Germinal center (tissue), 1 donor: Measurements from ENCODE around the gene FMO3.

Experiments used
- DNase-seq: peaks from one replicate; pipeline ENCODE4 v3.0.0; 2012; ENCODE audit warnings: mixed read lengths, low spot score

FMO3 gene

DNA sequence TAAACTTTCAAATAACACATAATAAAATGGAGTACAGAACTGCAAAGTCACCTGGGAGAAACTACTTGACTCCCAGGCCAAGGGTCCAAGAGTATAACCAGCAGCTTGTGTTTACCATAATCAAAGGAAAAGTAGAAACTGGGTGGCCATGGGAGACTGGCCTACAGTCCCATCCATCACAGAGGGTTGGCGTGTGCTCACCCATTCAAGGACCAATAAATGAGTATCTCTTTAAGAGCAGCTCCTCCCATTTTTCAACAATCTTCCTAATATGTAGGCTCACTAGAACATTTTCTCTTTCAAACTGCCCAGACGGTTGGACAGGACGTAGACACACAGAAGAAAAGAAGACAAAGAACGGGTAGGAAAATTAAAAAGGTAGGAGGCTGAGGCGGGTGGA is at the start of gene FMO3:
TSS of gene FMO3 (plus strand) at position 302 of the 400 bp plus-strand sequence. CDS start 1,754 bp downstream, outside the sequence.
- DNase-seq, result no peak

DNA sequence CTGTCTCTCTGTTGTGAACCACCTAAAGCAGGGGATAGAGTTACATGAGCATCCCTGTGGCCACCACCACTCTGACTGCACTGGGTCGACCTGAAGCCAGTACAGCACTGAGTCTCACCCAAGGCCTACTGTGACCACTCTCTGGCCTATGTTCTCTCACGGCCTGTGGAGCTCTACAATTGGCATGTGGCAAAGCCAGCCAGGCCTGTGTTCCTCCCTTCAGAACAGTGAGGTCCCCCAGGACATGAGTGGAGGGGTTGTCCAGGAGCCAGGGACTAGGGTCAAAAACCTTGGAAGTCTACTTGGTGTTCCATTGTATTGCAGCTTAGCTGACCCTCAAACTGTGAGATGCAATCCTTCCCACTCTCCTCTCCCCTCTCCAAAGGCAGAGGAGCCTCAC is 42.7 kb upstream of the FMO3 start:
- no peak for DNase-seq

DNA sequence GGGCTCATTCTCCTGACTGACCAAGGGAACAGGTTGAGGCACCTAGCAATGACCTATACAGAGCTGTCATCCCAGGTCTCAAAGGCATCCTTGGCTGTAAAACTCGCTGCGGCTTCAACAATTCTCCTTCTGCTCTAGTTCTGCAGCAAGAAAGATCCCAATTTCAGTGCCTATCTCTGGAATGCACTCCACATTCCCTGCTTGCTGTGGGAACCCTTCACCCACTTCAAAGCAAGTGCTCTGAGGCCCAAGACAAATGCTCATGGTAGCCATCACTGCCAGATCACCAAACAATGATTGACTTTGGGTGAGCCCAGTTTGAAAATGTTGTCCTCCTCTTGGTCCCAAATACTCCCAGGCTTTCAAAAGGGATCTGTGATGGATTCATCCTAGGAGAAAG is 37.7 kb upstream of the FMO3 start:
- DNase-seq, result no peak

DNA sequence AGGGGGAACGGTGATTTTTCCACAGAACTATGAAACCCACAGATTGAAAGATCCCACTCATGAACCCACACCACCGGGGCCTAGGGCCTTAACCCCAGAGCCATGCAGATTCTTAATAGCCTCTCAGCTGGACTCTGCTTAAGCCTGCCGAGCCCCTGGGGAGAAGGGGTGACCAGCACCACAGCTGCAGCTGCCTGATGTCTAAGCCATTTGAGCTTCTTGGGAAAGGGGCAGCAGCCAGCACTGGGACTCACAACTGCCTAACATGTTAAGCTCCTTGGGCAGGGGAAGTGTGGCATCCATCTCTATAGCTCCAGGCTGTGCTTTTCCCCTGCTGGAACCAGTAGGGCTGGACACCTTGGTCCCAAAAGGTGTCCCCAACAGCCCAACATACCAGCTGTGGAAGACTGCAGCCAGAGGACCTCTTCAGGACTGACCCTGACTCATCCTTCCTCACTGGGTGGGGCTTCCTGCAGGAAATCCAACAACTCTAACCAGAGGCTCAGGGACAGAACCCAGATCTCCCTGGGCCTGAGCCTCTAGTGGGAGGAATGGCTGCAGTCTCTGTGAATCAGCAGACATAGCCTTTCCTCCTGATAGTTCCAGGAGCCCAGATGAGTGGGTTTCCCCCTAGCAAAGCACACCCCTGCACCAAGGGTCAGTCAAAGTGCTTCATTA is 34.6 kb upstream of the FMO3 start:
- no peak for DNase-seq

DNA sequence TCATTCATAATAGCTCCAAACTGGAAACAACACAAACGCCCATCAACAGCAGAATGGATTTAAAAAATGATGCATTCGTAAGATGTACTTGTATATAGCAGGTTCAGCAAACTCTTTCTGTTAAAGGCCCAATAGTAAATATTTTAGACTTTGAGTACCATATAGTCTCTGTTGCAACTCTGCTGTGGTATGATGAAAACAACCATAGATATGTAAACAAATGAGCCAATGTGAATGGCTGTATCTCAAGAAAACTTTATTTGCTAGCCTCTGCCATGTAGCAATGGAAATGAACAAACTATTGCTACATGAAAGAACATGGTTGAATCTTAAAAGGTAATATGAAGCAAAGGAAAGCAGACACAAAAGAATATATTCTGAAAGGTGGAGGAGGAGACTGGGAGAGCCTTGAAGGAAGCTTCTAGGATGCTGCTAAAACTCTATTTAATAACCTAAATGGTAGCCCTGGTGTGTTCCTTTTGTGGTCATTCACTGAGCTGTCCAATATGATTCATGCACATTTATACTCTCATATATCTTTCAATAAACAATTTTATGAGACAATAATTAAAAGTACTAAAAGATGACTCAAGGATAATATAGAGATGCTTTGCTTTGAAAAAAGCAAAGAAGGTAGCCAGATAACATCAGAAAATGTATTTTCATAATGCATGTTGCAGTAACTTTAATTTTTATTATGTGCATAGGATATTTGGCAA is 29.1 kb upstream of the FMO3 start:
- DNase-seq, result no peak

DNA sequence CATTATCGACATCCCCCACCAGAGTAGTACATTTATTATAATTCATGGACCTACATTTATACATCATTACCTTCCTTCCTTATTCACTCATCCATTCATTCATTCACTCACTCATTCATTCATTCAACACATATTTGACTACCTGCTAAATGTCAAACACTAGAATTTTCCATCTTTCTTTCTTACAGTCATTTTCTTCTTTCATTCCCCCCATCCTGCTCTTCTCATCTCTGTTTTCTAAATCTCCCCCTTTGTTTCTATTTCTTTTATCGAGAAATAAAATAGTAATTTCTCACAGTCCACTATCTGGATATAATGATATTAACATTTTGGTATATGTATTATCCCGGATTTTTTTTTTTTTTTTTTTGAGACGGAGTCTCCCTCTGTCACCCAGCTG is 27.8 kb upstream of the FMO3 start:
- DNase-seq, result no peak

DNA sequence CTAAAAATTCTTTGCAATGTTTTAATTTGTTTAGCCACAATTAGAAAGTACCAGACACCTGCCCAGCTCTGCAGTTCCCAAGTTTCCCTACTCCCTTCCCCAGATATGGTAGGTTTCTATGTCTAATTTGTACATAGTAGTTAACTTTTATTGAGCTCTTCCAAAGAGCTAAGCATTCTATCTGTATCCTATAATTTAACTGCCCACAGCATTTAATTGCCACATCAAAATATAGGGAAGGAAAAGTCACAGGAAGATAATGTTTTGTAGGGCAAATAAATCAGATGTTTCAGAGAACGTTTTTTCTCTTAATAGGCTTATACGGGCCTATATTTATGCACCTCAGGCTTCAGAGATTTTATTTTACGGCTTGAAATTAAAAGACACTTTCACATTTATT is 15.7 kb upstream of the FMO3 start:
- DNase-seq, result no peak

DNA sequence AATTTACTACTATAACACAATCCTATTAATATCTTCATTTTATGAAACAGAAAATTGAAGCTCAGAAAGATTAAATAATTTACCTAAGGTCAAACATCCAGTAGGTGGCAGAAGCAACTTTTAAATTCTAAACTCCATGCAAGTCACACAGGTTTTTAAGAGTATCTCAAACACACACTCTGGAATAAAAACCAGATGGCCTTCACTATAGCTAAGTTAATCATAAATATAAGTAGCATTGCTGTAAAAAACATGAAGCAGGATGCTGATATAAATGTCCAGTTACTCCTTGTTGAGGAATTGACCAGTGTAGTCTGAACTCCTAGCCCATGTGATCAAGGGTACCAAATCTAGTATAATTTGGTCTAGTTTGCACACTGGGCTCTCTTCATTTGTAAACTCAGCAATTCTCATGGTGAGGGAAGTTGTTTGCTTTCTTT is 9.4 kb upstream of the FMO3 start:
- DNase-seq, result no peak

DNA sequence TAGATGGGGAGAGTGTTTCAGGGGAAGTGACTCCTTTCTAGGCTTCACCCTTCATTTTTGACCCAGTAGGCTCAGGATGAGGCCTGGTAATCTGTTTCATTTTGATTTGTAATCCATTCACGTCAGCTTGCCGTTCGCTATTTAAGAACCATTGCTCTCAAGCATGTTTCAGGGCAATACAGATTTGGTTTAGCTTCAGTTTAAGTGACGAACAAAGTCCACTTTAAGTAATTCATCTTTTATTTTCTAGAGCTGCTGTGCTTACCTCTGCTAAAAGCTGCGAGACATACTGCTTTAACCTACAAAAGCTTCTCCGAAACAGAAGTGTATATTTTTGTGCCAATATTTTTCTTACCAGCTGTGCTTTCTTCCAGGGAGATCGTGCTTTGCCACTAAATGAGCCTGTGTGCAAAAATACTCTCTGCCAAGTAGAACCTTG is 8.9 kb upstream of the FMO3 start:
- DNase-seq, result no peak

DNA sequence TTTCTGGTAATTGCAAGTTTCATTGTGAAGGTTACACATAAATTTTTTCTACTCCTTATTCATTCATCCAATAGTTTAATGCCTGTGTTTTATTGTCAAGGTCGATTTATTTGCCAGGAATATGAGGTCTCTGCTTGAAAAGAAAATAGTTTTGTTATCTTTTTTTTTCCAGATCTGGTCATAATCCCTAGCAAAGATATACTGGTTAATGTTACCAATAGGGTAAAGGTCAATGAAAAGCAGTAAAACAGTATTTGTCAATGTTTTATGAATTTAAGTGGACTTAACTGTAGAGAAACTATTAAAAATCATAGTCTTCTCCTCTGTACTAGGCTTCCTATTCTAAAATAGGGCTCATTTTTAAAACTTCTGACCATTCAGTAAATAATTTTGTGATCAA is 8.1 kb upstream of the FMO3 start:
- no peak for DNase-seq

DNA sequence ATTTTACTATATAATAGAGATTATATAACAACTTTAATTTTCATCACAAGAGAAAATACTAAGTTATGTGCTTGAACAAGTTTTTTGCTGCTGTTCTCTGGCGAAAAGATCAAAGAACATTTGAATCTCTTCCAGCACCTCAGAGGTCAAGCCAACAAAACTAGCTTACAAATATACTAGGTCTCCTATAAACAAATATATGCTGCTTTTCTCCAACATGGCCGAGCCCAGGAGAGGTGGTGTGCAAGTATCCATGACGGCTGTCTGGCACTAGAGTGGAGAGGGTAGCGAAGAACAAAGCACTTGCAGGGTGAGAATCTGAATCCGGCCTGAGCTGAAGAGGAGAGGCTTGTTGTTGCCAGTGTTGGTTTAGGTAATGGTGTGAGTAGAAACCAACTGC is 7.5 kb upstream of the FMO3 start:
- no peak for DNase-seq

DNA sequence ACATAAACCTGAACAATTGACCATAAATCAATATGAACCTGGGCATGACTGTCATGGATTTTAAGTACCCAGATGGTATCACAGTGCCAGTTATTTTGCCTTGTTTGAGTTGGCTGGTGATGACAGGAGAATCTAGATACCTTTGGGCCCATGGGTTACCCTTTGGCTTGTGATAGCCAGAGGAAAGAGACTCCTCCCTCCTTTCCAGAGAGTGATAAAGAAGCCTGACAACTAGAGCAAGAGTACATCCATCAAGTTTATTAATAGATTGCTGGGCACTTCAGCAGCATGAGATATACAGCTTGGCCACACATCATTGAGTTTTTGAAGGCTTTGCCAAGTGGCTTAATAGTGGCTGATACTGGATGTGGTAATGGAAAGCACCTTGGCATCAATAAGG is 6.6 kb upstream of the FMO3 start:
- no peak for DNase-seq

DNA sequence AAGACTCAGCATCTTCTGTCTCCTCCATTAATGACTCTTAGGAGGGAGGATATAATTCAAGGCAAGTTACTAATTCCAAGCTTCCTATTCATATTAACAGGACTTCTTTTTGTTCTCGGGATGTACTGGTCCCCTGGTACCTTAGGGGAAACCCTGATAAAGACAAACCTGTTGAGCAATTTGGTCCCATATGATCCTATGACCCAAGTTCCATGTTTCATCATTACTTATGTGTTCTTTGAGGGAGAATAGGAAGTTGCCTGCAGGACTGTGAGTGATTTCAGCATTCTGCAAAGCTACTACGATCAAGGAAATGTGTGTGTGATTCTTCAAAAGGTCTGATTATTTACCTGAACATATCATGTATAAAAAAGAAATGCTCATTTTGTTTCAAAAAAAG is 5.8 kb upstream of the FMO3 start:
- DNase-seq, result no peak

DNA sequence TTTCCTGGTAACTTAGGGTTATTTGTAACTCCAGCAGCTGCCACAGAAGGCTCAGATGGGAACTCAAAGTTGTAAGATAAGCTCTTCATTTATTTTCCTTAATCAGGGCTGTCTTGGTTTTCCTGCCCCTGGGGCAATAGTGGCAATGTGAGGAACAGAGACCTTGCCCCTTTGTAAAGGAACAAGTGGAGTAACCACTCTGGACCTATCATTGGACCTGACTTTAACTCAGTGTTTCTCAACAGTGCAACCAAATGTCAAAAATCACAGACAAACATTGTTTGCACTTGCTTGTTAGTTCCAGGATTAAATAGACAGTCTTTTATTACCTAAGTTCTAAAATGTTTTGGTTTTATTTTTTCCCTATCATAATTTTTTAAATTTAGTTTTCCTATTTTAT is 2.8 kb upstream of the FMO3 start:
- no peak for DNase-seq

DNA sequence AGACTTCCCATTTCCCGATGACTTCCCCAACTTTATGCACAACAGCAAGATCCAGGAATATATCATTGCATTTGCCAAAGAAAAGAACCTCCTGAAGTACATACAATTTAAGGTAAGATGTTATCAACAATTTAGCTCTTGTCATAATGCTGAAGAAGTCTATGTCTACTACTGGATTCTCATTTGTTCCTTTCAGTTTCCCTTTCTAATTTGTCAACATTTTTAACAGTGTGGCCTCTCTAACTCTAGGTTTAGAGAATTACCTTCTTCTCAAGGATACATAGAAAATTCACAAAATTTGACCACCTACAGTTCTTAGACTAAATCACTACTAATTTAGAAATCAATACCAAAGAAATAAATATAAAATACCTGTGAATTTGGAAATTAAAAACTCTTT is 13.2 kb downstream of the FMO3 start:
- DNase-seq, result no peak

DNA sequence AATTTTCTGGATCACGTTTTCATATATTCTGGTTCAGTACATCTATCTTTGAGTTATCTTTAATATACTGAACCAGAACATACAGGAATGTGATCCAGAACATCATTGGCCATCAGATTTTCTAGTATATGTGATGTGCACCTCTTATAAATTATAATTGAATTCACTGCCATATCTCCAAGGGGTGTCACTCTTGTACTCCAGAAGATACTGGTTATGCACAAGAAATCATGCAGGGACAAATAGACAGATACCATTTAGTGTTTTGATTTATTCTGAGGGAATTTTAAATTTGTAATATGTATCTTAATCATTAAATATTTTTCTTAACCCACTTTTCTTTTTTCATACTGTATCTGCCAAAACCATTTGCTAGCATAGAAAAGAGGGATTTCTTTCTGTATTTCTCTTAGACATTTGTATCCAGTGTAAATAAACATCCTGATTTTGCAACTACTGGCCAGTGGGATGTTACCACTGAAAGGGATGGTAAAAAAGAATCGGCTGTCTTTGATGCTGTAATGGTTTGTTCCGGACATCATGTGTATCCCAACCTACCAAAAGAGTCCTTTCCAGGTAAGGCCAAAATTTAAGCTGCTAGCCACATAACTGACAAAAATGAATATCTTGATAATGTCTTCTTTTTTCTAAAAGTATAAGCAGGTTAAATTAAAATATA is 16.7 kb downstream of the FMO3 start:
- no peak for DNase-seq

DNA sequence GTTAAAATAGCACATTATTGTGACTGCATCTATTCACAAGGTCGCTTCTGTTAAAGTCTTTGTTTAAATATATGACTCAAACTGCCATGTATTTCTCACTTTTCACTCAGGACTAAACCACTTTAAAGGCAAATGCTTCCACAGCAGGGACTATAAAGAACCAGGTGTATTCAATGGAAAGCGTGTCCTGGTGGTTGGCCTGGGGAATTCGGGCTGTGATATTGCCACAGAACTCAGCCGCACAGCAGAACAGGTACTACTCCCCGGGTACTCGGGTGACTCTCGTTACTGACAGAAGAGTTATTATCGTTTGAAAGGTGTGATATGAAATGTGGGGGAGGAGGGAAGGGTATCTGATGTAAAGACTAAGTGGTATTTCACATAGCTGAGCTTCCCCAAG is 17.3 kb downstream of the FMO3 start:
- no peak for DNase-seq

DNA sequence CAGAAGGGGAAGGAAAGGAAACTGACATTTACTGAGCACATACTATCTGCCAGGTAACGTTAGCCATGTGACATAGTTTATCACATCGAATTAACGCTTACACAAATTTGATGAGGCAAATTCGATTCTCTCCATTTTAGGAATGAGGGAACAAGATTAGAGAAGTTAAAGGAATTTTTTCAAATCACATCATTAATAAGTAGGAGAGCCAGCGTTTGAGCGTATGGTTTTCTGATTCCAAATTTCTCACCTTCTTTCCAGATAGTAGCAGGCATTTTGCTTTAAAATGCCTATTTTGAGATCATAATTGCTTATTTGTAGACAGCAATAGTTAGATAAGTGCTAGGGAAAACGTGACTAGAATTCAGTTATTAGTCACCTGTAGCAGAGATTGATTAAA is 19.3 kb downstream of the FMO3 start:
- no peak for DNase-seq

DNA sequence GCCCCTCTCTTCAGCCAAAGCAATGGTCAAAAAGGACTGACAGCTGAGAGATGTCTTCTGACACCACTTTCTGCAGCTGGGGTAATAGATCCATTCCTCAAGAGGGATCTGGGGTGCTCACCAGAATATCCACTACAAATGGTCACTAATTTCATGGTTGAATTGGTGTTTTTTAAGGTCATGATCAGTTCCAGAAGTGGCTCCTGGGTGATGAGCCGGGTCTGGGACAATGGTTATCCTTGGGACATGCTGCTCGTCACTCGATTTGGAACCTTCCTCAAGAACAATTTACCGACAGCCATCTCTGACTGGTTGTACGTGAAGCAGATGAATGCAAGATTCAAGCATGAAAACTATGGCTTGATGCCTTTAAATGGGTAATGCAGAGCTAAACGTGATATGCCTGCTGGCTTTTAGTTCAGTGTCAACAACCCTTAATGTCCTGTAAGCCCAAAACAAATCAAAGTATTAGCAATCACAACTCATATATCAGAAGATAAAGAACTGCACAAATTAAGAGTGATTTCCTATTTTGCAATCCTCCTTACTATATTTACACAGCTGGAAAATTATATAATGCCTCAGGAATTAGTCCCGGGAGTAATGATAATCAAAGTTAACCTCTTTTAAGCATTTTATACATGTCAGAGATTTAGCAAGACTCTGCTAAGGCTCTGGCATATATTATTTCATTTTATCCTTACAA is 20.1 kb downstream of the FMO3 start:
- DNase-seq, result no peak

DNA sequence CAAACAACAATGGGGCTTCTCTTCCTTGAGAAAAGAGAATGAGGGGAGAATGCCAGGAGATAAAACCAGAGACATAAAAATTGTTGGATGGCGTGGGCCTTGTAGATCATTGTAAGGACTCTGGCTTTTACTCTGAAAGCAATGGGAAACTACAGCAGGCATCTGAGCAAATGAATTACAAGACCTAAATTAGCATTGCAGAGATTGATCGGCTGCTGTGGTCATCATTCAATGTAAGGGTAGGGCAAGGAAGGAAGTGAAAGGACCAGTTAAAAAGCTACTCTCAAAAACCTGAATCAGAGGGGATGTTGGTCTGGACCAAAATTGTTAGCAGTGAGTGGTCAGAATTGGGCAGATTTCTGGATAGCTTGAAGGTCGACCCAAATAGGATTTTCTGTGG is 21.4 kb downstream of the FMO3 start:
- DNase-seq, result no peak

DNA sequence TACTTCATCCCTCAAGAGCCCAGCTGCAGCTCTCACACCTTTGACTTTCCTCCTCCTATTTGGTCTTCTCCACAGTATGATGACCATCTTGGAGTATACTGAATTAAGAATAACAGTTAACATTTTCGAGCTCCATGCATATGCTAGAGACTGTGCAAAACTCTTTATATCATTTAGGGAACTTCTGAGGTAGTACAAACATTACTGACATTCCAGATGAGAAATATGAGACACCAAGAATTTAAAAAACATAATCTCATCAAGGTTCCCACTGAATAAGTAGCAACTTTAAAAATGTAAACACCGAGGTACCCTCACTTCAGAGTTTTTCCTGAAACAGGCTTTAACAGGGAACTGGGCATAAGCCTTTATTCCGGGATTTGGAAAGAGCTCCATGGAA is 22.7 kb downstream of the FMO3 start:
- no peak for DNase-seq

DNA sequence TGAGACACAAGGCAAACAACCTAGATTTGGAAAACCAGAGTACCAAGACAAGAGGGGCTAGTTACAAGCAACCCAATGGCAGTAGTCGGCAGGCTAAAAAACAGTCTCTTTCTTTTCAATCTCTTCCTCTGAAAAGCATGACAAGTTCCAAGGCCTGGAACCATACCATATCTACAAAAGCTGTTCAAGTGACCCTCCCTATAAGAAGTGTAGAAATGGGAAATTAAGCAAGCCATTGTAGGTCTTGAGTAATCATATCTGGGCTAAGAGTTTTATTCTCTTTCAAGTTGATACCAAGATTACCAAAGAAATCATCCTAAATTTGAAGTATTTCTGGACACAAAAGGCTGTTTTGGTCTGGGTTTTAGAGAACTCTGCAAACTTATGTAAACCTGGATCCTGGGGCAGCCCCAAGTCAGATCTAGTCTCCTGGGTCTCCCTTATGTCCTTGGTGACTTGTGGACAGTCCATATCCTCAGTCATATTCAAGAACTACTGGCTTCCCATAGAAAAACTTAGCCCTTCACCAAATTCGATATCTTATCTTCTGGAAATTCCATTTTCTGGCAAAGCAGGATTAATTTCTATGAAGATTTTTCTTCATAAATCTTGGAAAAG is 24.7 kb downstream of the FMO3 start:
- DNase-seq, result no peak
